SK-N-SH (cell line): ENCODE results near the gene LTA4H.

ENCODE experiments used
- CTCF ChIP-seq: fragments of 200-600 bp; sonication (generic); IDR thresholded peaks from 2 replicates; pipeline ENCODE4 v1.6.1; 2017; ENCODE audit warnings: antibody characterized with exemption, mild to moderate bottlenecking, moderate library complexity
- EZH2phosphoT487 ChIP-seq: fragments of 200-600 bp; sonication (generic); IDR thresholded peaks from 2 replicates; pipeline ENCODE4 v1.6.1; 2017; ENCODE audit warnings: low read depth, mixed run types, mild to moderate bottlenecking, antibody characterized with exemption, moderate library complexity, borderline replicate concordance
- TF ChIP-seq, protein P1 (sequence below): IDR thresholded peaks from 2 replicates; pipeline ENCODE4 v1.6.1; 2012; ENCODE audit warnings: mild to moderate bottlenecking, low read depth, low read length, moderate library complexity

GRCh38 chr12:95978351-95978750 lies 57.0 kb downstream of the LTA4H start:
- TF ChIP-seq, protein P1, sequence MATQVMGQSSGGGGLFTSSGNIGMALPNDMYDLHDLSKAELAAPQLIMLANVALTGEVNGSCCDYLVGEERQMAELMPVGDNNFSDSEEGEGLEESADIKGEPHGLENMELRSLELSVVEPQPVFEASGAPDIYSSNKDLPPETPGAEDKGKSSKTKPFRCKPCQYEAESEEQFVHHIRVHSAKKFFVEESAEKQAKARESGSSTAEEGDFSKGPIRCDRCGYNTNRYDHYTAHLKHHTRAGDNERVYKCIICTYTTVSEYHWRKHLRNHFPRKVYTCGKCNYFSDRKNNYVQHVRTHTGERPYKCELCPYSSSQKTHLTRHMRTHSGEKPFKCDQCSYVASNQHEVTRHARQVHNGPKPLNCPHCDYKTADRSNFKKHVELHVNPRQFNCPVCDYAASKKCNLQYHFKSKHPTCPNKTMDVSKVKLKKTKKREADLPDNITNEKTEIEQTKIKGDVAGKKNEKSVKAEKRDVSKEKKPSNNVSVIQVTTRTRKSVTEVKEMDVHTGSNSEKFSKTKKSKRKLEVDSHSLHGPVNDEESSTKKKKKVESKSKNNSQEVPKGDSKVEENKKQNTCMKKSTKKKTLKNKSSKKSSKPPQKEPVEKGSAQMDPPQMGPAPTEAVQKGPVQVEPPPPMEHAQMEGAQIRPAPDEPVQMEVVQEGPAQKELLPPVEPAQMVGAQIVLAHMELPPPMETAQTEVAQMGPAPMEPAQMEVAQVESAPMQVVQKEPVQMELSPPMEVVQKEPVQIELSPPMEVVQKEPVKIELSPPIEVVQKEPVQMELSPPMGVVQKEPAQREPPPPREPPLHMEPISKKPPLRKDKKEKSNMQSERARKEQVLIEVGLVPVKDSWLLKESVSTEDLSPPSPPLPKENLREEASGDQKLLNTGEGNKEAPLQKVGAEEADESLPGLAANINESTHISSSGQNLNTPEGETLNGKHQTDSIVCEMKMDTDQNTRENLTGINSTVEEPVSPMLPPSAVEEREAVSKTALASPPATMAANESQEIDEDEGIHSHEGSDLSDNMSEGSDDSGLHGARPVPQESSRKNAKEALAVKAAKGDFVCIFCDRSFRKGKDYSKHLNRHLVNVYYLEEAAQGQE, result no peak
- TF ChIP-seq CTCF (no peak), EZH2phosphoT487 (no peak)
